Smooth muscle cell (in vitro differentiated cells): ENCODE measurements around the gene SKIC8. TPM values are rescaled to one million over a fixed set of nuclear protein-coding genes. Genes with fewer than 3 reads are reported as not detected.
"Not testable (repeated sequence)": the region's sequence is repeated elsewhere in the genome, so short reads cannot be mapped to it uniquely, and the experiment has no call there.

Source experiments
- DNase-seq: peaks from one replicate; lab custom pipeline; 2025; ENCODE audit not compliant: unreplicated experiment; lab: John Stamatoyannopoulos, UW
- H2AFZ ChIP-seq: fragments of 200-600 bp; sonication (generic); 2 replicates; pipeline ENCODE4 v1.6.0; 2016; ENCODE audit warnings: antibody characterized with exemption, low read depth, mild to moderate bottlenecking
- H3F3A ChIP-seq: fragments of 200-600 bp; sonication (generic); 2 replicates; pipeline ENCODE4 v1.6.0; 2017; ENCODE audit warnings: antibody characterized with exemption, low read depth
- H3K27ac ChIP-seq: fragments of 200-600 bp; sonication (generic); 2 replicates; pipeline ENCODE4 v1.5.1; 2016; ENCODE audit warnings: low read depth, mild to moderate bottlenecking
- H3K27me3 ChIP-seq: fragments of 200-600 bp; sonication (generic); 2 replicates; pipeline ENCODE4 v1.6.1; 2016; ENCODE audit warnings: low read depth, mild to moderate bottlenecking
- H3K36me3 ChIP-seq: fragments of 200-600 bp; sonication (generic); 2 replicates; pipeline ENCODE4 v1.5.1; 2016; ENCODE audit warnings: low read depth
- H3K4me1 ChIP-seq: fragments of 200-600 bp; sonication (generic); 2 replicates; pipeline ENCODE4 v1.5.1; 2016; ENCODE audit warnings: low read depth
- H3K4me2 ChIP-seq: fragments of 200-600 bp; sonication (generic); 2 replicates; pipeline ENCODE4 v1.6.0; 2016; ENCODE audit warnings: mild to moderate bottlenecking
- H3K4me3 ChIP-seq: fragments of 200-600 bp; sonication (generic); 2 replicates; pipeline ENCODE4 v1.5.1; 2016; ENCODE audit warnings: mild to moderate bottlenecking
- H3K79me2 ChIP-seq: fragments of 200-600 bp; sonication (generic); 2 replicates; pipeline ENCODE4 v1.6.0; 2016; ENCODE audit warnings: low read depth, mild to moderate bottlenecking
- H3K9ac ChIP-seq: fragments of 200-600 bp; sonication (generic); 2 replicates; pipeline ENCODE4 v1.6.0; 2016; ENCODE audit warnings: low read depth
- H3K9me3 ChIP-seq: fragments of 200-600 bp; sonication (generic); replicated peaks from 2 replicates; pipeline ENCODE4 v1.5.1; 2016; ENCODE audit warnings: low read depth
- H4K20me1 ChIP-seq: fragments of 200-600 bp; sonication (generic); 2 replicates; pipeline ENCODE4 v1.6.0; 2016; ENCODE audit warnings: low read depth
- CTCF ChIP-seq: fragments of 200-600 bp; sonication (generic); IDR thresholded peaks from 2 replicates; pipeline ENCODE4 v1.5.1; 2017; ENCODE audit warnings: borderline replicate concordance, mild to moderate bottlenecking, antibody characterized with exemption; ENCODE audit not compliant: insufficient read depth, poor library complexity, severe bottlenecking
- WGBS: methylation state at CpG from one replicate; pipeline ENCODE4 v1.1.7; 2016; ENCODE audit warnings: low lambda C conversion rate; 5-methylcytosine and 5-hydroxymethylcytosine counted together
- polyA plus RNA-seq: library from polyadenylated mRNA; unstranded; fragments of >200 nt; fragmentation: Nextera tagmentation; extraction: Ambion mirVana; gene quantifications from 2 replicates; pipeline ENCODE4 v1.2.1, GENCODE V29; 2016
- total RNA-seq: library from RNA; depleted of rRNA; stranded (reverse); fragments of >200 nt; gene quantifications from 2 replicates; pipeline ENCODE4 v1.2.3, GENCODE V29; 2014

The SKIC8 gene
- total and polyA plus RNA-seq, 2 experiments from 2014 or later = 63.6 to 72.9 TPM

- Histone ChIP-seq H3K4me3 (no peak overlapping the region), H3K36me3 (no peaks in the 10 kb centered on the region), H2AFZ (no peak overlapping the region), H3K27me3 (no peaks in the 10 kb centered on the region), H3F3A (no peaks in the 10 kb centered on the region), H4K20me1 (no peaks in the 10 kb centered on the region), H3K4me1 (no peaks in the 10 kb centered on the region), H3K9me3 (no peaks in the 10 kb centered on the region), H3K27ac (no peak overlapping the region), H3K9ac (no peak overlapping the region), H3K79me2 (no peaks in the 10 kb centered on the region), H3K4me2 (no peak overlapping the region)
- no peak for TF ChIP-seq CTCF
- no peak for DNase-seq
- 81% methylated on average over 9 of the region's 9 CpGs for WGBS
Observed at GRCh38 chr15:78251136-78251535, 48.3 kb downstream of the SKIC8 start.

- no peak for DNase-seq
- Histone ChIP-seq H3K9me3 (no peaks in the 10 kb centered on the region), H3K27ac (no peak overlapping the region), H2AFZ (no peak overlapping the region), H3K27me3 (no peaks in the 10 kb centered on the region), H3K9ac (no peak overlapping the region), H3K4me3 (no peak overlapping the region), H3K4me1 (no peaks in the 10 kb centered on the region), H3K36me3 (no peaks in the 10 kb centered on the region), H3F3A (no peaks in the 10 kb centered on the region), H4K20me1 (no peaks in the 10 kb centered on the region), H3K79me2 (no peaks in the 10 kb centered on the region), H3K4me2 (no peak overlapping the region)
- TF ChIP-seq CTCF = no peak
- 92% methylated on average over 5 of the region's 5 CpGs for WGBS
Observed at GRCh38 chr15:78249131-78249530, 50.3 kb downstream of the SKIC8 start.

- Histone ChIP-seq H3K4me3 (no peak overlapping the region), H2AFZ (no peak overlapping the region), H3F3A (no peaks in the 10 kb centered on the region), H3K4me1 (no peaks in the 10 kb centered on the region), H3K36me3 (no peaks in the 10 kb centered on the region), H4K20me1 (no peaks in the 10 kb centered on the region), H3K9me3 (no peaks in the 10 kb centered on the region), H3K79me2 (no peaks in the 10 kb centered on the region), H3K27ac (no peak overlapping the region), H3K4me2 (no peak overlapping the region), H3K9ac (no peak overlapping the region), H3K27me3 (no peaks in the 10 kb centered on the region)
- TF ChIP-seq CTCF = no peak
- 80% methylated on average over 1 of the region's 1 CpG for WGBS
- no peak for DNase-seq
Observed at GRCh38 chr15:78247911-78248310, 51.5 kb downstream of the SKIC8 start.

- H3K79me2 ChIP-seq, H3K27ac ChIP-seq, H3K9ac ChIP-seq, H3K36me3 ChIP-seq, H2AFZ ChIP-seq, H3K4me3 ChIP-seq, H3F3A ChIP-seq, DNase-seq, H4K20me1 ChIP-seq, H3K4me2 ChIP-seq, H3K27me3 ChIP-seq, H3K4me1 ChIP-seq, H3K9me3 ChIP-seq: not testable (repeated sequence)
- 96% methylated on average over 28 of the region's 39 CpGs for WGBS
Observed at GRCh38 chr15:78245976-78246620, 53.3 kb downstream of the SKIC8 start.

GRCh38 chr15:78245392-78245791, 54.0 kb downstream of the SKIC8 start:
- H3K9me3 ChIP-seq, H4K20me1 ChIP-seq: not testable (repeated sequence)

More at GRCh38 chr15:78245392-78245791, 54.0 kb downstream of the SKIC8 start:
- DNase-seq, H3K27ac ChIP-seq, H3F3A ChIP-seq, H3K79me2 ChIP-seq, H3K4me3 ChIP-seq, H3K27me3 ChIP-seq, H3K9ac ChIP-seq, H3K4me1 ChIP-seq, H3K4me2 ChIP-seq, H2AFZ ChIP-seq, H3K36me3 ChIP-seq: not testable (repeated sequence)
- 68% methylated on average over 14 of the region's 14 CpGs for WGBS
